HepG2 (cell line): ENCODE data around the gene LRP1B. TPM values are rescaled to one million over a fixed set of nuclear protein-coding genes. Genes with fewer than 3 reads are reported as not detected.

Experiments
- ATAC-seq: fragments of 200-7000 bp; cut with Tn5 transposase; 3 replicates; pipeline ENCODE4 v1.9.1; 2020; ENCODE audit warnings: mild to moderate bottlenecking, moderate library complexity
- BruUV-seq: library from RNA; stranded (reverse); fragments of 400-500 nt; replicated peaks from 2 replicates; lab custom pipeline; 2021; lab: Mats Ljungman, UMichigan
- CTCF ChIA-PET: fragments of 300-600 bp; formaldehyde crosslinking; extraction: SDS; loops from one replicate; lab custom pipeline; 2021; ENCODE audit warnings: low total read pairs, inconsistent platforms, low intra/inter-chr PET ratio; lab: Yijun Ruan, JAX
- POLR2A ChIA-PET: fragments of 350-600 bp; sonication (Branson Sonifier 250); formaldehyde crosslinking; loops from one replicate; lab custom pipeline; 2020; ENCODE audit warnings: antibody characterized with exemption, inconsistent platforms; lab: Yijun Ruan, JAX
- DNase-seq: peaks from one replicate; pipeline ENCODE4 v3.0.0-alpha.2; 2015; ENCODE audit warnings: low spot score
- FAIRE-seq: peaks from 3 replicates; lab custom pipeline; 2011; peaks lifted over from hg19 to GRCh38; lab: Jason Lieb, UNC
- H2AFZ ChIP-seq: one replicate; pipeline ENCODE4 v1.6.1; 2011; ENCODE audit warnings: low read length, inconsistent platforms
- H3K27ac ChIP-seq: fragments of 300-600 bp; 3 replicates; pipeline ENCODE4 v1.8.0; 2011; ENCODE audit warnings: mixed run types, mild to moderate bottlenecking, mixed read lengths, low read length, inconsistent platforms; ENCODE audit not compliant: insufficient read depth; ENCODE audit errors: extremely low read length
- H3K27me3 ChIP-seq, 2 experiments: fragments of 200-600 bp in 1 of 2; 2 replicates in 1 of 2; 3 replicates in 1 of 2; pipeline versions ENCODE4 v1.6.0 to v1.8.0; 2011; ENCODE audit warnings: low read length in 2 of 2, mild to moderate bottlenecking in 2 of 2, moderate library complexity in 2 of 2, inconsistent platforms in 1 of 2; ENCODE audit not compliant: insufficient read depth in 2 of 2, control insufficient read depth in 1 of 2
- H3K36me3 ChIP-seq, 2 experiments: fragments of 200-600 bp in 1 of 2; replicated peaks in 1 of 2; 2 replicates in 1 of 2; 3 replicates in 1 of 2; pipeline versions ENCODE4 v1.5.1 to v1.8.0; 2011; ENCODE audit warnings: low read length in 2 of 2, inconsistent platforms in 1 of 2; ENCODE audit not compliant: insufficient read depth in 2 of 2, control insufficient read depth in 1 of 2
- H3K4me1 ChIP-seq: 2 replicates; pipeline ENCODE4 v1.5.1; 2012; ENCODE audit warnings: low read length, inconsistent platforms; ENCODE audit not compliant: insufficient read depth
- H3K4me2 ChIP-seq: 2 replicates; pipeline ENCODE4 v1.6.0; 2011; ENCODE audit warnings: low read depth, low read length, inconsistent platforms
- H3K4me3 ChIP-seq, 3 experiments: fragments of 200-600 bp in 1 of 3; sonication (generic), shearing (Covaris generic) in 1 of 3; replicated peaks in 1 of 3; 2 replicates each; pipeline ENCODE4 v1.5.1; 2011 to 2016; ENCODE audit warnings: low read length in 3 of 3, inconsistent platforms in 2 of 3, low read depth in 2 of 3, mild to moderate bottlenecking in 2 of 3, control low read depth in 1 of 3, mixed read lengths in 1 of 3; ENCODE audit not compliant: insufficient read depth in 1 of 3
- H3K79me2 ChIP-seq: one replicate; pipeline ENCODE4 v1.6.1; 2011; ENCODE audit warnings: low read length, inconsistent platforms; ENCODE audit not compliant: insufficient read depth
- H3K9ac ChIP-seq: 2 replicates; pipeline ENCODE4 v1.6.0; 2011; ENCODE audit warnings: mild to moderate bottlenecking, low read depth, low read length, inconsistent platforms; ENCODE audit not compliant: insufficient read depth
- H3K9me3 ChIP-seq: 2 replicates; pipeline ENCODE4 v1.5.1; 2012; ENCODE audit warnings: mild to moderate bottlenecking, low read length
- H4K20me1 ChIP-seq: 2 replicates; pipeline ENCODE4 v1.6.0; 2011; ENCODE audit warnings: inconsistent platforms, mild to moderate bottlenecking, low read length, moderate library complexity; ENCODE audit not compliant: insufficient read depth
- ATAD3A ChIP-seq: sonication (generic); formaldehyde crosslinking; IDR thresholded peaks from 2 replicates; pipeline ENCODE4 v1.4.0; 2020; ENCODE audit warnings: missing genetic modification reagents
- NFAT5 ChIP-seq: sonication (generic); formaldehyde crosslinking; IDR thresholded peaks from 2 replicates; pipeline ENCODE4 v1.4.0; 2020; ENCODE audit warnings: missing genetic modification reagents
- NFE2L1 ChIP-seq: sonication (generic); formaldehyde crosslinking; IDR thresholded peaks from 2 replicates; pipeline ENCODE4 v1.4.0; 2020; ENCODE audit warnings: missing genetic modification reagents, mild to moderate bottlenecking, borderline replicate concordance
- NR2F2 ChIP-seq: IDR thresholded peaks from 2 replicates; pipeline ENCODE4 v1.6.1; 2012; ENCODE audit warnings: low read depth, inconsistent platforms, borderline replicate concordance
- PHF21A ChIP-seq: sonication (generic); formaldehyde crosslinking; IDR thresholded peaks from 2 replicates; pipeline ENCODE4 v1.5.0; 2020; ENCODE audit warnings: mild to moderate bottlenecking, missing genetic modification reagents
- THAP8 ChIP-seq: sonication (generic); formaldehyde crosslinking; IDR thresholded peaks from 2 replicates; pipeline ENCODE4 v1.5.1; 2020; ENCODE audit warnings: missing genetic modification reagents, mild to moderate bottlenecking, borderline replicate concordance
- ZGPAT ChIP-seq: IDR thresholded peaks from 2 replicates; pipeline ENCODE4 v1.6.1; 2016; ENCODE audit warnings: mild to moderate bottlenecking
- ZNF12 ChIP-seq: sonication (generic); formaldehyde crosslinking; IDR thresholded peaks from 2 replicates; pipeline ENCODE4 v1.5.0; 2020; ENCODE audit warnings: missing genetic modification reagents
- ZNF276 ChIP-seq: sonication (generic); formaldehyde crosslinking; IDR thresholded peaks from 2 replicates; pipeline ENCODE4 v1.4.0; 2020; ENCODE audit warnings: mild to moderate bottlenecking, low read depth, missing genetic modification reagents
- ZNF350 ChIP-seq: sonication (generic); formaldehyde crosslinking; IDR thresholded peaks from 2 replicates; pipeline ENCODE4 v1.4.0; 2020; ENCODE audit warnings: mild to moderate bottlenecking, low read depth, missing genetic modification reagents, borderline replicate concordance
- ZNF530 ChIP-seq: sonication (generic); formaldehyde crosslinking; IDR thresholded peaks from 2 replicates; pipeline ENCODE4 v1.5.0; 2020; ENCODE audit warnings: low read depth, mild to moderate bottlenecking, missing genetic modification reagents
- ZNF737 ChIP-seq: sonication (generic); formaldehyde crosslinking; IDR thresholded peaks from 2 replicates; pipeline ENCODE4 v1.5.0; 2020; ENCODE audit warnings: missing genetic modification reagents, mild to moderate bottlenecking, borderline replicate concordance
- WGBS: methylation state at CpG from one replicate; pipeline ENCODE4 v1.1.6; 2017; ENCODE audit warnings: low lambda C conversion rate; 5-methylcytosine and 5-hydroxymethylcytosine counted together
- in situ Hi-C: cut with HindIII; loops from 2 replicates; pipeline ENCODE4 v1.10.0; 2017; ENCODE audit warnings: low pct_unique_long_range_greater_than_20kb; ENCODE audit not compliant: extremely low pct_ligation_motif_present
- intact Hi-C: fragments of 100-400 bp; cut with micrococcal nuclease; formaldehyde crosslinking; loops from one replicate; pipeline ENCODE4 v1.10.0; 2022; ENCODE audit not compliant: unreplicated experiment
- polyA plus RNA-seq, 8 experiments: library from polyadenylated mRNA; depleted of rRNA in 3 of 8; stranded (reverse) in 7 of 8; unstranded in 1 of 8; fragments of >200 nt; fragmentation: Illumina TruSeq in 4 of 8; extraction: Trizol in 4 of 8; gene quantifications; 2 replicates each; pipeline versions ENCODE4 v1.2.1 to v1.2.3, GENCODE V29; 2011 to 2016; ENCODE audit warnings: low read depth in 4 of 8, missing spikeins in 1 of 8, mixed read lengths in 1 of 8; ENCODE audit not compliant: insufficient read depth in 1 of 8
- total RNA-seq, 5 experiments: library from RNA; depleted of rRNA; stranded (reverse); fragments of >200 nt; fragmentation: Illumina TruSeq; extraction: Trizol; gene quantifications; 2 replicates each; pipeline ENCODE4 v1.2.3, GENCODE V29; 2016; ENCODE audit warnings: low read depth in 1 of 5
- TF ChIP-seq, protein P1 (sequence below): sonication (generic); formaldehyde crosslinking; IDR thresholded peaks from 2 replicates; pipeline ENCODE4 v1.4.0; 2020; ENCODE audit warnings: missing genetic modification reagents

Gene LRP1B
- total and polyA plus RNA-seq, 2 of the 13 experiments (the other 11 are each of a cell fraction or from before 2014, with no cell fraction given) = 0.04 TPM; not detected in 1

DNA sequence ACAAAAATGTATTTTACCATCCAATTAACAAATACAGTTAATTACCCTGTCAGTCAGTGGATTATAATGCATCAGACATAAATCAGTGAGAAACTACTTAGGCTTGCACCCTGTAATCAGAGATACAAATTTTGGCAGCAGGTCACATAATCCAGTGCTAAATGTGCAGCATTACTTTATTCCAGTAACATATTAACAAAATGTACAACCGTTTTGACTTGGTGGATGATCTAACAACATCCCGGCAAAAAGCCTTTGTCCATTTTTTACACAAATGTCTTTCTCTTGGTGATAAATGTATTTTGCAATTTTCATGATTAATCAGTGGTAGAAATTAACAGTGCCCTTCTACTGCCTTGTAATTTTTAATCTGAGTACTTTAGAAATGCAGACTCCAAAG, 162.8 kb downstream of the LRP1B start:
- no TSS peak for BruUV-seq
- no peak for TF ChIP-seq ZNF737 (CRISPR knock-in tag)
- no peak for TF ChIP-seq ZNF530 (CRISPR knock-in tag)
- no peak for TF ChIP-seq PHF21A (CRISPR knock-in tag)
- no peak for TF ChIP-seq THAP8 (CRISPR knock-in tag)
- no peak for TF ChIP-seq ATAD3A (CRISPR knock-in tag)
- no peak for TF ChIP-seq NR2F2
- TF ChIP-seq ZNF12 (CRISPR knock-in tag) = no peak
- TF ChIP-seq NFAT5 (CRISPR knock-in tag) = no peak
- no peak for TF ChIP-seq ZNF350 (CRISPR knock-in tag)
- TF ChIP-seq, protein P1, sequence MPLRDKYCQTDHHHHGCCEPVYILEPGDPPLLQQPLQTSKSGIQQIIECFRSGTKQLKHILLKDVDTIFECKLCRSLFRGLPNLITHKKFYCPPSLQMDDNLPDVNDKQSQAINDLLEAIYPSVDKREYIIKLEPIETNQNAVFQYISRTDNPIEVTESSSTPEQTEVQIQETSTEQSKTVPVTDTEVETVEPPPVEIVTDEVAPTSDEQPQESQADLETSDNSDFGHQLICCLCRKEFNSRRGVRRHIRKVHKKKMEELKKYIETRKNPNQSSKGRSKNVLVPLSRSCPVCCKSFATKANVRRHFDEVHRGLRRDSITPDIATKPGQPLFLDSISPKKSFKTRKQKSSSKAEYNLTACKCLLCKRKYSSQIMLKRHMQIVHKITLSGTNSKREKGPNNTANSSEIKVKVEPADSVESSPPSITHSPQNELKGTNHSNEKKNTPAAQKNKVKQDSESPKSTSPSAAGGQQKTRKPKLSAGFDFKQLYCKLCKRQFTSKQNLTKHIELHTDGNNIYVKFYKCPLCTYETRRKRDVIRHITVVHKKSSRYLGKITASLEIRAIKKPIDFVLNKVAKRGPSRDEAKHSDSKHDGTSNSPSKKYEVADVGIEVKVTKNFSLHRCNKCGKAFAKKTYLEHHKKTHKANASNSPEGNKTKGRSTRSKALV (CRISPR knock-in tag) = no peak
- no peak for TF ChIP-seq ZNF276 (CRISPR knock-in tag)
- no peak for TF ChIP-seq ZGPAT (CRISPR knock-in tag)
- no peak for TF ChIP-seq NFE2L1 (CRISPR knock-in tag)
- no peak overlapping the region for H2AFZ ChIP-seq

More for the DNA sequence above, 162.8 kb downstream of the LRP1B start:
- no peak for DNase-seq
- Histone ChIP-seq H3K4me2 (no peak overlapping the region), H3K4me3 (no peak overlapping the region), H3K27ac (no peak overlapping the region), H3K9ac (no peak overlapping the region), H3K4me1 (no peaks in the 10 kb centered on the region), H3K9me3 (no peaks in the 10 kb centered on the region), H3K27me3 (no peaks in the 10 kb centered on the region), H3K36me3 (no peaks in the 10 kb centered on the region), H4K20me1 (no peaks in the 10 kb centered on the region), H3K79me2 (no peaks in the 10 kb centered on the region)
- in situ Hi-C loops = no loop called here
- intact Hi-C loops = no loop called here
- no peak for FAIRE-seq
- ATAC-seq = no peak
- ChIA-PET CTCF (no interaction called here), POLR2A (no interaction called here)
- 2% methylated on average over 2 of the region's 2 CpGs for WGBS
